ENCODE results near the gene SCAF1. TPM values are rescaled to one million over a fixed set of nuclear protein-coding genes. Genes with fewer than 3 reads are reported as not detected.

Gene SCAF1
- total RNA-seq, 1 experiment from 2014 or later: 83.4 TPM

DNA sequence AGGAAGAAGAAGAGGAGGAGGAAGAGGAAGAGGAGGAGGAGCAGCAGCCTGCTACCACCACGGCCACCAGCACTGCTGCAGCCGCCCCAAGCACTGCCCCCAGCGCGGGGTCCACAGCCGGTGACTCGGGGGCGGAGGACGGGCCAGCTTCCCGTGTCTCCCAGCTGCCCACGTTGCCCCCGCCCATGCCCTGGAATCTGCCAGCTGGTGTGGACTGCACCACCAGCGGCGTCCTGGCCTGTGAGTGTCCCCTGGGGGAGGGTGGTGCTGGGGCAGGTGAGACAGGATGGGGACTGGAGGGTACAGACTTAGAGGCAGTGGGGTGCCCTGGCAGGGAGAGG, 11.4 kb downstream of the SCAF1 start:
- ChIA-PET POLR2A (interaction anchor here (1.1 kb wide), 1 partner anchor 11 kb away, joined by 4 read pairs; the partner anchor contains the start of gene SCAF1), CTCF (no interaction called here)
- TF ChIP-seq CTCF (IDR thresholded peaks at IDR 0.05; ENCODE audit: insufficient read depth in 1 of 2, low read depth in 1 of 2, low read length in 1 of 2, severe bottlenecking in 1 of 2, unreplicated experiment in 1 of 2): no peak
- H3K4me1 Mint-ChIP-seq (ENCODE audit: low read depth, unreplicated experiment): no peaks in the 10 kb centered on the region
- H3K27ac Mint-ChIP-seq (ENCODE audit: unreplicated experiment): no peak overlapping the region
- Histone ChIP-seq H3K36me3 (ENCODE audit: control insufficient read depth, insufficient read depth, low read length) (peaks cover 8% of the 10 kb centered on the region; the same call in 1 of the 2 replicates), H3K4me3 (ENCODE audit: low read depth, low read length) (no peak overlapping the region), H3K4me1 (no peaks in the 10 kb centered on the region), H3K27me3 (replicated peaks; ENCODE audit: control insufficient read depth, insufficient read depth, low read length) (no peaks in the 10 kb centered on the region), H3K9me3 (no peaks in the 10 kb centered on the region)
- H3K4me3 Mint-ChIP-seq (ENCODE audit: unreplicated experiment): no peak overlapping the region
- no peaks in the 10 kb centered on the region for H3K9me3 Mint-ChIP-seq (ENCODE audit: unreplicated experiment)
- H3K36me3 Mint-ChIP-seq (ENCODE audit: insufficient read depth, unreplicated experiment): peaks cover 83% of the 10 kb centered on the region
- intact Hi-C loops (cut with micrococcal nuclease; ENCODE audit: unreplicated experiment): no loop called here
- no peaks in the 10 kb centered on the region for H3K27me3 Mint-ChIP-seq (ENCODE audit: insufficient read depth, unreplicated experiment)
- no peak for DNase-seq
- BruUV-seq (replicated peaks): no TSS peak

- Mint-ChIP-seq H3K4me1 (ENCODE audit: low read depth, unreplicated experiment) (no peaks in the 10 kb centered on the region), H3K9me3 (ENCODE audit: unreplicated experiment) (no peaks in the 10 kb centered on the region), H3K27me3 (ENCODE audit: insufficient read depth, unreplicated experiment) (no peaks in the 10 kb centered on the region), H3K36me3 (ENCODE audit: insufficient read depth, unreplicated experiment) (peaks cover 83% of the 10 kb centered on the region), H3K27ac (ENCODE audit: unreplicated experiment) (peak overlapping the region; percentile 45), H3K4me3 (ENCODE audit: unreplicated experiment) (no peak overlapping the region)
- Histone ChIP-seq H3K4me3 (ENCODE audit: low read depth, low read length) (no peak overlapping the region), H3K36me3 (ENCODE audit: control insufficient read depth, insufficient read depth, low read length) (peaks cover 17% of the 10 kb centered on the region), H3K4me1 (no peaks in the 10 kb centered on the region), H3K27me3 (replicated peaks; ENCODE audit: control insufficient read depth, insufficient read depth, low read length) (no peaks in the 10 kb centered on the region), H3K9me3 (no peaks in the 10 kb centered on the region)
- DNase-seq: no peak
- intact Hi-C loops (cut with micrococcal nuclease; ENCODE audit: unreplicated experiment): no loop called here
- TF ChIP-seq CTCF (IDR thresholded peaks at IDR 0.05; ENCODE audit: insufficient read depth in 1 of 2, low read depth in 1 of 2, low read length in 1 of 2, severe bottlenecking in 1 of 2, unreplicated experiment in 1 of 2): no peak
- no TSS peak for BruUV-seq (replicated peaks)
- POLR2A ChIA-PET: interaction anchor here (1.1 kb wide), 1 partner anchor 13 kb away, joined by 4 read pairs; the partner anchor contains the start of gene SCAF1
- CTCF ChIA-PET: interaction anchor here (1.8 kb wide), 1 partner anchor 10 kb away, joined by 6 read pairs; no protein-coding TSS in a partner anchor
Observed at GRCh38 chr19:49654581-49654980, 12.6 kb downstream of the SCAF1 start.

GRCh38 chr19:49655570-49656455, 13.8 kb downstream of the SCAF1 start:
- no TSS peak for BruUV-seq (replicated peaks)
- Histone ChIP-seq H3K4me3 (ENCODE audit: low read depth, low read length) (no peak overlapping the region), H3K9me3 (peaks cover 8% of the 10 kb centered on the region), H3K4me1 (no peaks in the 10 kb centered on the region), H3K27me3 (replicated peaks; ENCODE audit: control insufficient read depth, insufficient read depth, low read length) (no peaks in the 10 kb centered on the region), H3K36me3 (ENCODE audit: control insufficient read depth, insufficient read depth, low read length) (peaks cover 22% of the 10 kb centered on the region)
- DNase-seq: no peak
- Mint-ChIP-seq H3K4me1 (ENCODE audit: low read depth, unreplicated experiment) (no peaks in the 10 kb centered on the region), H3K36me3 (ENCODE audit: insufficient read depth, unreplicated experiment) (peaks cover 83% of the 10 kb centered on the region), H3K9me3 (ENCODE audit: unreplicated experiment) (no peaks in the 10 kb centered on the region), H3K27me3 (ENCODE audit: insufficient read depth, unreplicated experiment) (no peaks in the 10 kb centered on the region), H3K27ac (ENCODE audit: unreplicated experiment) (no peak overlapping the region), H3K4me3 (ENCODE audit: unreplicated experiment) (no peak overlapping the region)
- TF ChIP-seq CTCF (IDR thresholded peaks at IDR 0.05; ENCODE audit: insufficient read depth in 1 of 2, low read depth in 1 of 2, low read length in 1 of 2, severe bottlenecking in 1 of 2, unreplicated experiment in 1 of 2): no peak
- ChIA-PET CTCF (interaction anchor here (1.8 kb wide), 1 partner anchor 8 kb away, joined by 6 read pairs; no protein-coding TSS in a partner anchor), POLR2A (interaction anchor here (1.4 kb wide), 1 partner anchor 16 kb away, joined by 3 read pairs; the partner anchor contains the start of gene RRAS)
- intact Hi-C loops (cut with micrococcal nuclease; ENCODE audit: unreplicated experiment): no loop called here

All from Caco-2 (cell line).